ENCODE results near the gene SPOCK1. TPM values are rescaled to one million over a fixed set of nuclear protein-coding genes. Genes with fewer than 3 reads are reported as not detected.

SPOCK1 gene
- total RNA-seq, 1 donor from 2014 or later: 28.6 TPM

GRCh38 chr5:137381555-137381954 lies 117.6 kb downstream of the SPOCK1 start:
- Histone ChIP-seq H3K4me3 (no peak overlapping the region), H3K27me3 (ENCODE audit: low read depth) (peaks cover 38% of the 10 kb centered on the region), H3K4me1 (peaks cover 2% of the 10 kb centered on the region), H3K36me3 (no peaks in the 10 kb centered on the region), H3K9me3 (replicated peaks) (peaks cover 27% of the 10 kb centered on the region), H3K27ac (replicated peaks) (no peak overlapping the region)
- TF ChIP-seq CTCF (IDR thresholded peaks at IDR 0.05; ENCODE audit: borderline replicate concordance): no peak
- intact Hi-C loops (cut with micrococcal nuclease): no loop called here
- DNase-seq: no peak

GRCh38 chr5:137379555-137380286 lies 119.4 kb downstream of the SPOCK1 start:
- Histone ChIP-seq H3K4me3 (no peak overlapping the region), H3K9me3 (replicated peaks) (peaks cover 11% of the 10 kb centered on the region), H3K4me1 (peaks cover 5% of the 10 kb centered on the region), H3K27ac (replicated peaks) (no peak overlapping the region), H3K27me3 (ENCODE audit: low read depth) (peaks cover 39% of the 10 kb centered on the region), H3K36me3 (no peaks in the 10 kb centered on the region)
- TF ChIP-seq CTCF (IDR thresholded peaks at IDR 0.05; ENCODE audit: borderline replicate concordance): no peak
- no peak for DNase-seq
- intact Hi-C loops (cut with micrococcal nuclease): no loop called here

GRCh38 chr5:137375741-137376526 lies 123.2 kb downstream of the SPOCK1 start:
- TF ChIP-seq CTCF (IDR thresholded peaks at IDR 0.05; ENCODE audit: borderline replicate concordance): no peak
- no peaks in the 10 kb centered on the region for H3K36me3 ChIP-seq
- peaks cover 70% of the 10 kb centered on the region for H3K27me3 ChIP-seq (ENCODE audit: low read depth)
- H3K9me3 ChIP-seq (replicated peaks): peaks cover under 1% of the 10 kb centered on the region
- H3K27ac ChIP-seq (replicated peaks): no peak overlapping the region
- intact Hi-C loops (cut with micrococcal nuclease): no loop called here
- DNase-seq: peak; percentile 57
- H3K4me1 ChIP-seq: peaks cover 5% of the 10 kb centered on the region
- no peak overlapping the region for H3K4me3 ChIP-seq

- intact Hi-C loops (cut with micrococcal nuclease): no loop called here
- no peak overlapping the region for H3K27ac ChIP-seq (replicated peaks)
- H3K9me3 ChIP-seq (replicated peaks): no peaks in the 10 kb centered on the region
- no peak overlapping the region for H3K4me3 ChIP-seq
- peaks cover 5% of the 10 kb centered on the region for H3K4me1 ChIP-seq
- H3K27me3 ChIP-seq (ENCODE audit: low read depth): peaks cover 70% of the 10 kb centered on the region
- no peak for DNase-seq
- H3K36me3 ChIP-seq: no peaks in the 10 kb centered on the region
- no peak for TF ChIP-seq CTCF (IDR thresholded peaks at IDR 0.05; ENCODE audit: borderline replicate concordance)
These were observed 124.9 kb downstream of the SPOCK1 start for GRCh38 chr5:137374110-137374714.

GRCh38 chr5:137372773-137373160 lies 126.4 kb downstream of the SPOCK1 start:
- H3K9me3 ChIP-seq (replicated peaks): no peaks in the 10 kb centered on the region
- H3K4me1 ChIP-seq: peaks cover 5% of the 10 kb centered on the region
- no peak overlapping the region for H3K4me3 ChIP-seq
- no peaks in the 10 kb centered on the region for H3K36me3 ChIP-seq
- H3K27me3 ChIP-seq (ENCODE audit: low read depth): peaks cover 70% of the 10 kb centered on the region
- no peak for TF ChIP-seq CTCF (IDR thresholded peaks at IDR 0.05; ENCODE audit: borderline replicate concordance)
- no peak overlapping the region for H3K27ac ChIP-seq (replicated peaks)
- no peak for DNase-seq
- intact Hi-C loops (cut with micrococcal nuclease): no loop called here

All from left ventricle myocardium inferior (tissue), 1 donor.